ENCODE data around the gene MTFR1L.

The MTFR1L gene

DNA sequence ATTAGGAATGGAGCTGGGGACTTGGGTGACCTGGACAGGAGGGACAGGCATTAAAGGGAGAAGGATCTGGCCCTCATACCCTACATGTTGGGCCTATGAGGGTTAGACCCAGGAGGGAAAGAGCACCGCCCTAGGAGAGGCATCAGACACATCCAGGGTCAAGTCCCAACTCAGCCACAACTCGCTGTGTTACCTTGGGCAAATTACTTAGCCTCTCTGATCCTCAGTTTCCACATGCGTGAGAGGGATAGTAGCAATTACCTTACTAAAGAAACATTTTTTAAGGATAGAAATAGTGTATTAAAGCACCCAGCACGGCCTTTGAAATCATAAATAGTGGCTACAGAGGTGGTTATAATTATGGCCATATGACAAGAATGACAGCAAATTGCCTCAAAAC is 39.9 kb upstream of the MTFR1L start:
- H3K9me3 ChIP-seq (ENCODE audit: control insufficient read depth, insufficient read depth, low read length), result no peaks in the 10 kb centered on the region
- no peak overlapping the region for H3K9ac ChIP-seq (ENCODE audit: low read depth, low read length)
- H3K4me1 ChIP-seq (ENCODE audit: control insufficient read depth, insufficient read depth, low read length), result peaks cover 28% of the 10 kb centered on the region
- H3K27ac ChIP-seq (ENCODE audit: low read depth, low read length), result peak overlapping the region; percentile 34
- no peaks in the 10 kb centered on the region for H3K36me3 ChIP-seq (ENCODE audit: control insufficient read depth, insufficient read depth, low read length)
- no peak overlapping the region for H3K4me3 ChIP-seq (ENCODE audit: low read depth, low read length)
- no peaks in the 10 kb centered on the region for H3K27me3 ChIP-seq (ENCODE audit: control insufficient read depth, insufficient read depth, low read length)

DNA sequence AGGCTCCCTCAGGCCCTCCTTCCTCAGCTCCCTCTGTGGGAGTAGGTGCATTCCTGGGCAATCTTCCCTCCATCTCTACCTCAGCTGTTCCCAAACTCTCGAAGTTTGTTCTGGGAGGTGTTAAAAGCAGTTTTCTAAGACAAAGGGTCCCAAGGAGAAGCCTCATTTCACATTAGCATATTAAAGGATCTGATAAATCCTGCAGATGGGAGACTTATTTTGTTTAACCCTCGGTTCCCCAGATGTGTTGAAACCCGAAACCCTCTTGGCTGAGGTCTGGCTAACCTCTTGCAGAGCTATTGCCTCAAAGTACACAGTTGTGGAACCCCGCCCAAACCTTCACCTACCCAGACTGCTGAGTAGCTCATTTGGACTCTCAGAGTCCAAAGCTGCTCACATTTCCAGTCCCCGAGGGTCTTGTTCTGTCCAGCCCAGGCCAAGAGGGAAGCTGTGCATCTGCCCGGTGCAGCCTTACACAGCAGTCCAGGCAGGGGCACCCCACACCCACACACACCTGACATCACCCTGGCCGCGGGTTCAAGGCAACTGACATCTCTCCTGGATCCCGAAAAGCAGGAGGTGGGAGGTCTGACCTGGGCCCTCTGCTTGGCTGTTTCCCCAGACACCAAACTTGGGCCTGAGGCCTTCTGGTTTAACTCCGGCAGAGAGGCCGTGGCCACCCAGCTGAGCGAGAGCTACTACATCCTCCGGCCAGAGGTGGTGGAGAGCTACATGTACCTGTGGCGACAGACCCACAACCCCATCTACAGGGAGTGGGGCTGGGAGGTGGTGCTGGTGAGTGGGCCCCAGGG is 39.2 kb upstream of the MTFR1L start:
- H3K4me3 ChIP-seq (ENCODE audit: low read depth, low read length), result 0 out of 2 replicates have a peak overlapping the region, but pooled peaks have one; percentile 4
- H3K9me3 ChIP-seq (ENCODE audit: control insufficient read depth, insufficient read depth, low read length), result no peaks in the 10 kb centered on the region
- H3K9ac ChIP-seq (ENCODE audit: low read depth, low read length), result no peak overlapping the region
- H3K36me3 ChIP-seq (ENCODE audit: control insufficient read depth, insufficient read depth, low read length), result no peaks in the 10 kb centered on the region
- peaks cover 21% of the 10 kb centered on the region for H3K4me1 ChIP-seq (ENCODE audit: control insufficient read depth, insufficient read depth, low read length)
- peak overlapping the region; percentile 65 for H3K27ac ChIP-seq (ENCODE audit: low read depth, low read length)
- no peaks in the 10 kb centered on the region for H3K27me3 ChIP-seq (ENCODE audit: control insufficient read depth, insufficient read depth, low read length)

DNA sequence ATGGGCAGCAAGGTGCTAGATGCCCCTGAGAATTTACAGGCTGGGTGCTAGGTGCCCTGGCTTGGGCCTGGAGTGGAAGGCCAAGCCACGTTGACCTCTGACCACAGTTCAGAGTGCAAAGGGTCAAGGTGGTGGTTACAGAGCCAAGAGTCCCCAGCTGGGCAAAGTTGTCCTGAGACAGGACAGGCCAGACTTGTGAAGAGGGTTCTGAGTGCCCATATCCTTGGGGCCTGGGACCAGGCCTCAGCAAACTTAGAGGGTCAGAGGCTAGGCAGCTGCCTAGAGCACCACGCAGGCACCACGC is 38.7 kb upstream of the MTFR1L start:
- Histone ChIP-seq H3K4me1 (ENCODE audit: control insufficient read depth, insufficient read depth, low read length) (peaks cover 20% of the 10 kb centered on the region), H3K9me3 (ENCODE audit: control insufficient read depth, insufficient read depth, low read length) (no peaks in the 10 kb centered on the region), H3K27me3 (ENCODE audit: control insufficient read depth, insufficient read depth, low read length) (no peaks in the 10 kb centered on the region), H3K36me3 (ENCODE audit: control insufficient read depth, insufficient read depth, low read length) (no peaks in the 10 kb centered on the region), H3K4me3 (ENCODE audit: low read depth, low read length) (no peak overlapping the region), H3K27ac (ENCODE audit: low read depth, low read length) (no peak overlapping the region), H3K9ac (ENCODE audit: low read depth, low read length) (no peak overlapping the region)

DNA sequence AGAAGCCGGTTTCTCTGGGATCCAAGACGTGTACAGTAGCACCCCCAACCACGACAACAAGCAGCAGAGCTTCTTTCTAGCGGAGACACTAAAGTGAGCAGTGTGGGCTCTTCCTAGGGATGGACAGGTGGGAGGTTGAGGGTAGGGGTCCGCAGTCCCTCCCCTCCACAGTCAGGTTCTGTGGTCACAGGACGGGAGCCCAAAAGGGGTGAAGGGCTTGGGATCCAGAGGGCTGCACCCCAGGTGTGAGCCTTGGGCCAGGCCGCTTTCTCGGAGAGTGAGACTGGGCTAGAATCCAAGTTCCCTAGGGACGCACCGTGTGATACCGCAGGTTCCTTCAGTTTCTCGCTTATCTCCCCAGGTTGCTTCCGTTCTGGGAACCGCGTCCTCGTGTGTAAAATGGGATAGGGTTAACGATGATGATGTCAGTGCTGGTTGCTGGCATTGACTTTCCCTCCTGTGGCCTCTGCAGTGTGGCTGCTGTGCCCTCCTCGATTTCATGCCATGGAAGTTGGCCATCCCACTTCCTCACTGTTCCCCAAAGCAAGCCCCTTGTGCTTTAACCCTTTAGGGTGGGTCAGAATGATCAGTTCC is 37.0 kb upstream of the MTFR1L start:
- Histone ChIP-seq H3K36me3 (ENCODE audit: control insufficient read depth, insufficient read depth, low read length) (no peaks in the 10 kb centered on the region), H3K4me3 (ENCODE audit: low read depth, low read length) (no peak overlapping the region), H3K27me3 (ENCODE audit: control insufficient read depth, insufficient read depth, low read length) (no peaks in the 10 kb centered on the region), H3K9me3 (ENCODE audit: control insufficient read depth, insufficient read depth, low read length) (no peaks in the 10 kb centered on the region), H3K27ac (ENCODE audit: low read depth, low read length) (no peak overlapping the region), H3K4me1 (ENCODE audit: control insufficient read depth, insufficient read depth, low read length) (peaks cover 20% of the 10 kb centered on the region), H3K9ac (ENCODE audit: low read depth, low read length) (no peak overlapping the region)

DNA sequence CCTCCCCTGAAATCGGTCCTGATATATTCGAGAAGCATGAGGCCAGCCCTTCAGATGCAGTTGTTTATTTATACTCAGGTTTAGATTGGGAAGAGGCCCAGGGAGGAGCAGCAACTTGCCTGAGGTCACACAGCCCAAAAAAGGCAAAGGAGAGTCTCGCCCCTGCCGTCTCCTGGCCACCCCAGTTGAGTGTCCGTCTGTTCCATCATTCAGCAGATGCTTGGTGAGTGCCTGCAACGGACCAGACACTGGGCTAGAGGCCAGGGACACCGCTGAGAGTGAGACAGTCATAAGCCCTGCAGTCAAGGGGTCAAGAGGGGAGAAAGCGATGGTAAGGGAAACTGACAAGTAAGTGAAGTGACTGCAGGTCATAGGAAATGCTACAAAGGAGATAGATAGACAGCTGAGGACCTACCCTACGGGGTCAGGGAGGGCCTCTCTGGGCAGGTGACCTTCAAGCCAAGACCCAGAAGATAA is 35.1 kb upstream of the MTFR1L start:
- Histone ChIP-seq H3K9ac (ENCODE audit: low read depth, low read length) (no peak overlapping the region), H3K27me3 (ENCODE audit: control insufficient read depth, insufficient read depth, low read length) (no peaks in the 10 kb centered on the region)

DNA sequence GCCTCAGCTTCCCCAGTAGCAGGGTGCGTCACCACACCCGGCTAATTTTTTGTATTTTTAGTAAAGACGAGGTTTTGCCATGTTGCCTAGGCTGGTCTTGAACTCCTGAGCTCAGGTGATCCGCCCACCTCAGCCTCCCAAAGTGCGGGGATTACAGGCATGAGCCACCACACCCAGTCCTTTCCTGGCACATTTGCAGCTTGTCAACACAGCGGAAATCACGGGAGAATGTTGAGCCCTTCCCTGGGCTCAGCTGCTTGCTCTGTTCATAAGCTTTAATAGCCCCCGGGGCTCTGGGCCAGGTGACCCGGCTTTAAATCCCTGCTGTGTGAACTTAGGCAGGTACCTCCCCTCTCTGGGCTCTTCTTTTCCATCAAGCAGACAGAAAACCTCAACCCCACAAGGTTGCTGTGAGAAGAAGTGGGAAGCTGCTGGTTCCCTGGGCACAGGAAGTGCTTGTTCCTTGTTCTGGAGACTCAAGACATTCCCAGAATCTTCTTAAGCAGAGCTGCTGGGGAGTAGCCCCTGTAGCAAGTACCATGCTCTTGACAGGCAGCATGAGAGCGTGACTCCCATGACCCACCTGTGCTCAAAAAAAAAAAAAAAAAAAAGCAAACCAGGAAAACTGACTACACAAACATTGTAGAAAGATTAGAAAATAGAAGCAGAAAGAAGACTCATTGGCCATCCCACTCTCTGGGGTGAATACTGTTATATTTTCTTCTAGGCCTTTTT is 34.3 kb upstream of the MTFR1L start:
- Histone ChIP-seq H3K27me3 (ENCODE audit: control insufficient read depth, insufficient read depth, low read length) (no peaks in the 10 kb centered on the region), H3K4me1 (ENCODE audit: control insufficient read depth, insufficient read depth, low read length) (peaks cover 10% of the 10 kb centered on the region), H3K9ac (ENCODE audit: low read depth, low read length) (no peak overlapping the region), H3K27ac (ENCODE audit: low read depth, low read length) (no peak overlapping the region), H3K4me3 (ENCODE audit: low read depth, low read length) (no peak overlapping the region), H3K9me3 (ENCODE audit: control insufficient read depth, insufficient read depth, low read length) (no peaks in the 10 kb centered on the region), H3K36me3 (ENCODE audit: control insufficient read depth, insufficient read depth, low read length) (no peaks in the 10 kb centered on the region)

More for the DNA sequence above, 35.1 kb upstream of the MTFR1L start:
- Histone ChIP-seq H3K4me3 (ENCODE audit: low read depth, low read length) (no peak overlapping the region), H3K36me3 (ENCODE audit: control insufficient read depth, insufficient read depth, low read length) (no peaks in the 10 kb centered on the region), H3K27ac (ENCODE audit: low read depth, low read length) (no peak overlapping the region), H3K9me3 (ENCODE audit: control insufficient read depth, insufficient read depth, low read length) (no peaks in the 10 kb centered on the region), H3K4me1 (ENCODE audit: control insufficient read depth, insufficient read depth, low read length) (peaks cover 19% of the 10 kb centered on the region)

DNA sequence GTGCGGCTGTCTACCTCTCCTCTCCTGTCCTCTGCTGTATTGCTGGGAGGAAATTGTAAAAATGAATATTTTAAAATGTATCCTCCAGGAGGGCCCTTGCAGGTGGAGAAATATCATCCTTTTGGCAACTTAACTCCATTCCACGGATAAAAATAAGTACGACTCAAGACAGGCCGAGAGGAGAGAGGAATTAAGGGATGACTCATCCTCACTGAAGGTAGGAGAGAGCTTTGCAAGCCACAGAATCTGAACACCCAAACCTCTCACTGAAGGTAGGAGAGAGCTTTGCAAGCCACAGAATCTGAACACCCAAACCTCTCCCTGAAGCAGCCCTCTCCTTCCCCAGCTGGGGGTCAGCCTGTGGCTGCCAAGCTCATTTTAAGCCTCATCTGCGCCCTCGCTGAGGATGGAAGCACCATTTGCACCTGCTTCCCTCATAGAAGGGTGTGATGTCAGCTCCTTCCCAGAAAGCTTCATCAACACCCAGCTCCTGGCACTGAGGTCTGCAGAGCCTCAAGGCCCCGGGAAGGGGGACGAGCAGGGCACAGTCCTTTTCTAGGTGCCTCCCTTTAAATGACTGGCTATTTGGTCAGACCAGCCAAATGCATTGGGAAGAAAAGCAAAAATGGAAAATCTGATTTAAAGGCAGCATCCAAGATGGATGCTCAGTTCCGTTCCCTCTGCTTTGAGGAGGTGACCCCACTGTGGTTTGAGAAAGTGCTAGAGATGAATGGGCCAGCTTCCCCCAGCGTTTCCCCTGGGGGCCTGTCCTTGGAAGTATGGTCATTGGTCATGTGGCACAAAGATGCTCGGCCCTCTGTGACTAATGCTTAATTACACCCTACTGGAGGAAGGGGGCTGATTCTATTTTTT is 32.6 kb upstream of the MTFR1L start:
- Histone ChIP-seq H3K9ac (ENCODE audit: low read depth, low read length) (no peak overlapping the region), H3K27me3 (ENCODE audit: control insufficient read depth, insufficient read depth, low read length) (no peaks in the 10 kb centered on the region), H3K4me3 (ENCODE audit: low read depth, low read length) (no peak overlapping the region), H3K36me3 (ENCODE audit: control insufficient read depth, insufficient read depth, low read length) (no peaks in the 10 kb centered on the region), H3K9me3 (ENCODE audit: control insufficient read depth, insufficient read depth, low read length) (no peaks in the 10 kb centered on the region), H3K27ac (ENCODE audit: low read depth, low read length) (no peak overlapping the region), H3K4me1 (ENCODE audit: control insufficient read depth, insufficient read depth, low read length) (no peaks in the 10 kb centered on the region)

DNA sequence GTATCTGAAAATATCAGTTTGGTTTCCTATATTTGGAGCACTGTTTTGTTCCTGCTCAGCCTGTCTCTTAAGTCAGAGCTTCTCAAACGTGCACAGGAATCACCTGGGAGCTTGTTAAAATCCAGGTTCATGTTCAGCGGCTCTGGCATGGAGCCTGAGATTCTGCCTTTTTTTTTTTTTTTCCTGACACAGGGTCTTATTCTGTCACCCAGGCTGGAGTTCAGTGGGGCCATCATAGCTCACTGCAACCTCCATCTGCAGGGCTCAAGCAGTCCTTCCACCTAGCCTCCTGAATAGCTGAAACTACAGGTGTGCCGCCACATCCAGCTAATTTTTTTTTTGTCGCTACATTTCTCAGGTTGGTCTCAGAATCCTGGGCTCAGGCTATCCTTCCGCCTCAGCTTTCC is 32.0 kb upstream of the MTFR1L start:
- H3K4me1 ChIP-seq (ENCODE audit: control insufficient read depth, insufficient read depth, low read length), result no peaks in the 10 kb centered on the region
- no peak overlapping the region for H3K27ac ChIP-seq (ENCODE audit: low read depth, low read length)
- H3K27me3 ChIP-seq (ENCODE audit: control insufficient read depth, insufficient read depth, low read length), result no peaks in the 10 kb centered on the region
- H3K36me3 ChIP-seq (ENCODE audit: control insufficient read depth, insufficient read depth, low read length), result no peaks in the 10 kb centered on the region
- H3K4me3 ChIP-seq (ENCODE audit: low read depth, low read length), result no peak overlapping the region
- no peaks in the 10 kb centered on the region for H3K9me3 ChIP-seq (ENCODE audit: control insufficient read depth, insufficient read depth, low read length)
- H3K9ac ChIP-seq (ENCODE audit: low read depth, low read length), result no peak overlapping the region

DNA sequence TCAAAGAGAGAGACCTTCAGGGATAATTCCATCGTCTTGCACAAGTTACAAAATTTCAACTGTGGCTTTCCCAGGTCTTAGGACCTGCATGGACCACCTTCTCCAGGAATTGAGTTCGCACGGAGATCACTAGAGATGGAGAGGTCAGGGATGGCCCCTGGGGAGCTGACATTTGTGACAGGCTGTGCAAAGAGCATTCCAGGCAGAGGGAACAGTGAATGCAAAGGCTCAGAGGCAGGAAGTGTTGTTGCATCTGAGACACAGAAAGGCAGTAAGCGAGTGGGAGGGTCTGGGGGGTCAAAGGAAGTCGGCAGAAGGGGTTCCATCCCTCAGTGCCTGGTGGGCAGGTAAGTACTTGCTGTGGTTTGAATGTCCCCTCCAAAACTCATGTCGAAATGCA is 29.3 kb upstream of the MTFR1L start:
- no peaks in the 10 kb centered on the region for H3K4me1 ChIP-seq (ENCODE audit: control insufficient read depth, insufficient read depth, low read length)
- no peak overlapping the region for H3K4me3 ChIP-seq (ENCODE audit: low read depth, low read length)
- no peak overlapping the region for H3K9ac ChIP-seq (ENCODE audit: low read depth, low read length)
- no peak overlapping the region for H3K27ac ChIP-seq (ENCODE audit: low read depth, low read length)
- H3K27me3 ChIP-seq (ENCODE audit: control insufficient read depth, insufficient read depth, low read length), result no peaks in the 10 kb centered on the region
- H3K9me3 ChIP-seq (ENCODE audit: control insufficient read depth, insufficient read depth, low read length), result no peaks in the 10 kb centered on the region
- no peaks in the 10 kb centered on the region for H3K36me3 ChIP-seq (ENCODE audit: control insufficient read depth, insufficient read depth, low read length)

DNA sequence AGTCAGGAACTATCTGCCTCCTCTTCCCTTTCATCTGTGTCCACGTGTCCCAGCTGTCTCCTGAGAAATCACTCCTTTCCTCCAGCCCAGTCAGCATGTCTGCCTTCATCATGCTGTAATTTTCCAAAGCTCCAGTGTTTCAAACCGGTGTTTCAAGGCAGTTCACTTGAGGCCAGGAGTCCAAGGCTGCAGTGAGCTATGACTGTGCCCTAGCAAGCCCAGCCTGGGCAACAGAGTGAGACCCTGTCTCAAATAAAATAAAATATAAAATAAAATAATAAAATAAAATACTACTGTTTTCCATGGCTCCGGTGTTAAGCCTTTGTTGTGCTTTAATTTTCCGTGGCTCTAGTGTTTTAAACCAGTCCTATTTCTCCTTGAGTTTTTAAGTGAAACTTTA is 27.6 kb upstream of the MTFR1L start:
- H3K27me3 ChIP-seq (ENCODE audit: control insufficient read depth, insufficient read depth, low read length), result no peaks in the 10 kb centered on the region

More for the DNA sequence above, 27.6 kb upstream of the MTFR1L start:
- Histone ChIP-seq H3K36me3 (ENCODE audit: control insufficient read depth, insufficient read depth, low read length) (no peaks in the 10 kb centered on the region), H3K27ac (ENCODE audit: low read depth, low read length) (no peak overlapping the region), H3K4me1 (ENCODE audit: control insufficient read depth, insufficient read depth, low read length) (peaks cover 5% of the 10 kb centered on the region; the same call in 1 of the 2 replicates), H3K9me3 (ENCODE audit: control insufficient read depth, insufficient read depth, low read length) (no peaks in the 10 kb centered on the region), H3K4me3 (ENCODE audit: low read depth, low read length) (no peak overlapping the region), H3K9ac (ENCODE audit: low read depth, low read length) (no peak overlapping the region)
